NT2/D1 (cell line): ENCODE results near the gene EPB41L2.

Experiments
- DNase-seq: peaks from one replicate; pipeline ENCODE4 v3.0.0-alpha.2; 2011; ENCODE audit warnings: low read depth, low spot score
- H3K27me3 ChIP-seq: 2 replicates; pipeline ENCODE4 v1.6.0; 2011; ENCODE audit warnings: mild to moderate bottlenecking; ENCODE audit not compliant: insufficient read length, insufficient read depth
- H3K36me3 ChIP-seq: 2 replicates; pipeline ENCODE4 v1.6.1; 2011; ENCODE audit warnings: mild to moderate bottlenecking, low read length, mixed read lengths; ENCODE audit not compliant: insufficient read depth, insufficient read length
- H3K4me1 ChIP-seq: 2 replicates; pipeline ENCODE4 v1.5.1; 2011; ENCODE audit not compliant: insufficient read depth, insufficient read length
- H3K4me3 ChIP-seq: 2 replicates; pipeline ENCODE4 v1.5.1; 2011; ENCODE audit warnings: low read depth; ENCODE audit not compliant: insufficient read length
- H3K9ac ChIP-seq: 2 replicates; pipeline ENCODE4 v1.6.0; 2011; ENCODE audit warnings: low read depth; ENCODE audit not compliant: insufficient read length
- H3K9me3 ChIP-seq: 2 replicates; pipeline ENCODE4 v1.5.1; 2011; ENCODE audit warnings: mild to moderate bottlenecking, low read length; ENCODE audit not compliant: insufficient read depth
- SUZ12 ChIP-seq: IDR thresholded peaks from 2 replicates; pipeline ENCODE4 v1.6.1; 2011; ENCODE audit not compliant: insufficient read length, insufficient read depth; ENCODE audit errors: extremely low read depth
- YY1 ChIP-seq: IDR thresholded peaks from 2 replicates; pipeline ENCODE4 v1.6.1; 2011; ENCODE audit not compliant: insufficient read length, insufficient read depth
- ZNF274 ChIP-seq: IDR thresholded peaks from 2 replicates; pipeline ENCODE4 v1.6.1; 2011; ENCODE audit warnings: mild to moderate bottlenecking, low read depth, low read length

Gene EPB41L2

DNA sequence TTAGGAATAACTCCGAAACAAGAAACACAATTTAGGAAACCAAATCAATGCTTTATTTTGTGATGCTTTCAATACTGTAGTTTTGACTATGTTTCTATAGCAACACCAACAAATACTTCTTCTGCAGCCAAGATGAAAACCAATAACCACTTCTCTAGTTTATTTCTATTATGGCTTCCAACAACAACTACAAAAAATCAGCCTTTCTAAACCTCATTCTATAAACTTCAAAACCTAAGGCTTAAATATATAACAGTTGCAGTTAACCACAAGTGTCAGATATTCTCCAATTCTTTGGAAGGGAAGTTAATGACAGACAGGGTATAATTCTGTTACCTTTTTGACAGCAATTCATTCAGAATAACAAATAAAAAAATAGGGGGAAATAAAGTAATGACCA is 80.9 kb downstream of the EPB41L2 start:
- H3K9me3 ChIP-seq, result peaks cover 17% of the 10 kb centered on the region; the same call in 1 of the 2 replicates
- no peaks in the 10 kb centered on the region for H3K4me1 ChIP-seq
- no peak overlapping the region for H3K4me3 ChIP-seq
- H3K36me3 ChIP-seq, result no peaks in the 10 kb centered on the region
- no peak for DNase-seq
- H3K27me3 ChIP-seq, result no peaks in the 10 kb centered on the region
- TF ChIP-seq ZNF274 (no peak), SUZ12 (no peak), YY1 (no peak)
- no peak overlapping the region for H3K9ac ChIP-seq

DNA sequence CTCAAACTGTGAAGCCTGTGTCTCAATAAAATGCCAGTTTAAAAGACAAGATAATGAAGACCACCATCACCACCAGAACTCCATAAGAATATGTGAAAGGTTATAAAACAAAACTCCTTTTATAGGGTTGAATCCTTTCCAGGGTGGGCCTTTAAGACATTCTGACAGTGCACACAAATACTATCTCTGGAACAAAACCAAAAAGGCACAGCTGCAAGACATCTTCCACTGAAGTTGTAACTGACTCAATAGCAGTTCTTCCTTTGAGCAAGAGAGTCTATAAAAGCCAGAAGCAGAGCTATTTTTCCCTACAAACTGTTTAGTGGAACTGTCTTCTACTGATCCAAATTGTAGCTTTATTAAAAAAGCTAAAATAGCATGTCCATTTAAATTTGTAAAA is 81.6 kb downstream of the EPB41L2 start:
- Histone ChIP-seq H3K36me3 (no peaks in the 10 kb centered on the region), H3K4me3 (no peak overlapping the region), H3K9me3 (peaks cover 17% of the 10 kb centered on the region; the same call in 1 of the 2 replicates), H3K9ac (no peak overlapping the region), H3K4me1 (no peaks in the 10 kb centered on the region), H3K27me3 (no peaks in the 10 kb centered on the region)
- no peak for TF ChIP-seq ZNF274
- no peak for TF ChIP-seq YY1
- TF ChIP-seq SUZ12, result no peak
- DNase-seq, result no peak

- TF ChIP-seq ZNF274 (no peak), SUZ12 (no peak), YY1 (no peak)
- no peaks in the 10 kb centered on the region for H3K36me3 ChIP-seq
- no peak overlapping the region for H3K4me3 ChIP-seq
- H3K9me3 ChIP-seq, result peaks cover 10% of the 10 kb centered on the region; the same call in 1 of the 2 replicates
- H3K27me3 ChIP-seq, result no peaks in the 10 kb centered on the region
- H3K9ac ChIP-seq, result no peak overlapping the region
- DNase-seq, result no peak
- no peaks in the 10 kb centered on the region for H3K4me1 ChIP-seq
These were observed 82.6 kb downstream of the EPB41L2 start for GRCh38 chr6:130980310-130981032.

DNA sequence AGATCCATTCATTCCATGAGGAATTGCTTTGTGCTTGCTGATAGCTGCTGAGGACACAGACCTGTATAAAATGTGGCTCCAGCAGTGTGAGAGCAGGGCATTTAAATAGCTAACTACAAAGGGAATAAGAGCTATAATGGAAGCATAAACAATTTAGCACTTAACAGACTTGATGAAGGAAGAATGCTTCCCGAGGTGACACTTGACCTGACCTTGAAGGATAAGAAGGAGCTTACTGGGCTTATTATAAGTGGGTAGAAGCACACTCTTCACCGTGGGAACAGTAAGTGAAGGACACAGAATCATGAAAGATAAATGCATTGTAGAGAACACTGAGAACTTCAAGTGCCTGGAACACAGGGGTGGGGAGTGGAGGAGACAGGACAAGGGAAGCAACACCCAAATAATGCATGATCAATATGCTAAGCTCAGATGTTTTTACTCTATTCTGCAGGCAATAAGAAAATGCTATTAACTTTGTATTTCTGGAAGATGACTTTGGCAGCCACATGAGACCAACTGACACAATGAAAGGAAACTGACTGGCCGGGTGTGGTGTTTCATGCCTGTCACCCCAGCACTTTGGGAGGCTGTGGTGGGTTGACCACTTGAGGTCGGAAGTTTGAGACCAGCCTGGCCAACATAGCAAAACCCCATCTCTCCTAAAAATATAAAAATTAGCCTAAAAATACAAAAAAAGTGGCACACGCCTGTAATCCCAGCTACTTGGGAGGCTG is 84.2 kb downstream of the EPB41L2 start:
- H3K9ac ChIP-seq, result no peak overlapping the region
- no peaks in the 10 kb centered on the region for H3K27me3 ChIP-seq
- no peak for DNase-seq

DNA sequence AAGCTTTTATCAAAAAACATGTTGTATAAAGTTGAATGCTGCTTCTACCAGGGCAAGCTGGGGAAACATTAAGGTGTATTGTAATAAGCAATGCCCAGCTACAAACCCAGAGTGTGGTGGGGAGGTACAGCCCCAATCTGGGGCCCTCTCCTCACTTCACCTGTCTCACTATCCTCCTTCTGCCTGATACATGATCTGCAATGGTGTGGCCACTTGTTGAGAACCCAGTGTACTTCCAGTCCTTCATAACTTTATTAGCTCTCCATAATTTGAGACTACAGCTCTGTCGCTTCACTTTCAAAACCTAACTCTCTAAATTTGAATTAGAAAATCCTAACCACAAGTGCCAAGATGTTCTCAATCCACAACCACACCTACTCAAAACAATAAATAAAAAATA is 84.9 kb downstream of the EPB41L2 start:
- Histone ChIP-seq H3K4me1 (no peaks in the 10 kb centered on the region), H3K36me3 (no peaks in the 10 kb centered on the region), H3K27me3 (no peaks in the 10 kb centered on the region), H3K9me3 (no peaks in the 10 kb centered on the region), H3K9ac (no peak overlapping the region), H3K4me3 (no peak overlapping the region)
- no peak for DNase-seq
- no peak for TF ChIP-seq ZNF274
- no peak for TF ChIP-seq SUZ12
- no peak for TF ChIP-seq YY1

More for the DNA sequence above, 84.2 kb downstream of the EPB41L2 start:
- TF ChIP-seq ZNF274 (no peak), YY1 (no peak), SUZ12 (no peak)
- Histone ChIP-seq H3K4me1 (no peaks in the 10 kb centered on the region), H3K4me3 (no peak overlapping the region), H3K36me3 (no peaks in the 10 kb centered on the region), H3K9me3 (no peaks in the 10 kb centered on the region)

DNA sequence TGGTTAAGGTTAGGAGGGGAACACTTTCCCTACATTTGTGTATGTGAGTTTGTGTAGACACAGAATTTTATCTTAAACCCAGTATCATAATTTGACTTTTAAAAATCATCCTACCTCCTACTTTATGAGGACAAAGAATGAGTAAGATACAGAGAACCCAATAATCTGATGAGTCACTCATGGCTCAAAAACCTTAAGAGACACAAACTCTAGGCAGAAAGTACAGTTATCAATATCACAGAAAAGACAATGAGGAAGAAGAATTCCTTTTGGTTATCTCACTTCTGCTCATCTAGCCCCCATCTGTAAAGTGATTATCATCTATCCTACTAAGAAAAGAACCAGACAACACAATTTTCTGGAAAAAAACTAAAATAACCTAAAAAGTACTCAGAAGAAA is 87.7 kb downstream of the EPB41L2 start:
- H3K9me3 ChIP-seq, result no peaks in the 10 kb centered on the region
- DNase-seq, result no peak
- no peaks in the 10 kb centered on the region for H3K36me3 ChIP-seq
- H3K27me3 ChIP-seq, result no peaks in the 10 kb centered on the region
- H3K4me1 ChIP-seq, result no peaks in the 10 kb centered on the region
- no peak for TF ChIP-seq SUZ12
- no peak for TF ChIP-seq ZNF274
- no peak for TF ChIP-seq YY1
- no peak overlapping the region for H3K4me3 ChIP-seq
- no peak overlapping the region for H3K9ac ChIP-seq

GRCh38 chr6:130973521-130974277 is 89.3 kb downstream of the EPB41L2 start:
- no peak for TF ChIP-seq ZNF274
- no peak for TF ChIP-seq SUZ12
- no peak for TF ChIP-seq YY1
- Histone ChIP-seq H3K27me3 (no peaks in the 10 kb centered on the region), H3K9ac (no peak overlapping the region), H3K9me3 (no peaks in the 10 kb centered on the region), H3K4me3 (no peak overlapping the region), H3K36me3 (no peaks in the 10 kb centered on the region), H3K4me1 (no peaks in the 10 kb centered on the region)
- no peak for DNase-seq
